Hematopoietic multipotent progenitor cell treated with erythropoietin and hydrocortisone succinate and interleukin-3 and kit ligand, for 4 days (in vitro differentiated cells): ENCODE measurements around the gene FOXP3.

Experiments used
- DNase-seq: peaks from one replicate; pipeline ENCODE4 v3.0.0-alpha.2; 2015

The FOXP3 gene

GRCh38 chrX:49273181-49273727, 8.7 kb upstream of the FOXP3 start:
- DNase-seq: peak; percentile 79

DNA sequence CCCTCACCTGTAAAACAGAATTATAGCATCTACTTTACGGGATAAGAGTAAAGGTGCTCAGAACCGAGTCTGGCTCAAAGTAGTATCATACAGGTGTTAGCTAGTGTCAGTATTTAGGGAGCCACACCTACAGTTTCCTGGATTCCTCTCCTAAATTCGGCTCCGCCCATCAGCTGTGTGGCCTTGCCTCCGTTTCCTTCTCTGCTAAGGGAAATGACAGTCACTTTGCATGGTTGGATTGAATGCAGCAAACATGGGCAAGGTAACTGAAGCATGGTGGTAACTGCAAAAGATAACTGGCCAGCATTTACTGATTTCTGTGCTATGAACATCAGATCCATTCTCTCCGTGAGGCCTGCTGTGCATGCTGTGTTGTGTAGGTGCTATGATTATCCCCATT, 7.9 kb upstream of the FOXP3 start:
- DNase-seq: no peak

- DNase-seq: no peak
These were observed 6.8 kb upstream of the FOXP3 start for GRCh38 chrX:49271341-49271740.

DNA sequence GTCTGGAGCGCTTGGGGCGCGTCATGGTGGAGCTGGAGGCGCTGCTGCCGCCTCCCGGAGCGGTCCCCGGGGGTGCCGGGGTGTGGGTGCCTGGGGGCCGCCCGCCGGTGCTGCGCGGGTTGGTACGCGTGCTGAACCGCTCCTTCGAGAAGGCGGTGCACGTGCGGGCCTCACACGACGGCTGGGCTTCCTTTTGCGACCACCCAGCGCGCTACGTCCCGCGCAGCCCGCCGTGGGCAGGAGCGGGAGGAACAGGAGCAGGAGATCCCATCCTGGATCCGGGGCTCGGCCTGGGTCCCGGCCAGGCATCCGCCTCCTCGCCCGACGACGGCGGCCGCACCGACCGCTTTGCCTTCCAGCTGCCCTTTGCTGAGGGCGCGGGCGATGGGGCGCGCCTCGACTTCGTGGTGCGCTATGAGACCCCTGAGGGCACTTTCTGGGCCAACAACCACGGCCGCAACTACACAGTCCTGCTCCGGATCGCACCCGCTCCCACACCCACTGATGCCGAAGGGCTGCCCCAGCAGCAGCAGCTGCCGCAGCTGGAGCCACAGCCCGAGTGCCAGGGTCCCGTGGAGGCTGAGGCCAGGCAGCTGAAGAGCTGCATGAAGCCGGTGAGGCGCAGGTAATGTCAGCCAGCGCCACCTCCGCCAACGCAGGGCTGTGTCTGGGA, 5.9 kb upstream of the FOXP3 start:
- no peak for DNase-seq

- DNase-seq: no peak
These were observed 5.3 kb upstream of the FOXP3 start, which contains the start of gene PPP1R3F for GRCh38 chrX:49269767-49270248. Gene PPP1R3F (plus strand): TSS chrX:49269793. CDS start chrX:49269870, 77 bp downstream.

GRCh38 chrX:49269010-49269766, 4.7 kb upstream of the FOXP3 start:
- peak; percentile 98 for DNase-seq

DNA sequence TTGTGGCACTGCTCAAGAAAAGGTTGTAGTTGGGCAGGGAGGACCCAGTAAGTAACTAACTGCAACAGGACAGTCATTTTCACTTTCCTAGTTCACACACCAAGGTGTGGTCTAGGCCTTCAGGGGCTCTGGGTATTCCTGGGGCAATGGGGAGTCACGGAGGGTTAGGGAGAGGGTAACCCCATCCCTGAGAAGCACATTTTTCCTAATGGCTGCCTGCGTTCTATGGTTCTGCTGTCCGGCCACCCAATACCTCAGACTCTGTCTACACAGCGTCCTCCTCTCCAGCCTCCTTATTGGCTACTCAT, 4.1 kb upstream of the FOXP3 start:
- no peak for DNase-seq

- DNase-seq: no peak
These were observed 2.3 kb upstream of the FOXP3 start for GRCh38 chrX:49266523-49267445.

- DNase-seq: no peak
These were observed 879 bp downstream of the FOXP3 start for GRCh38 chrX:49263631-49264030.

- no peak for DNase-seq
These were observed 1.9 kb downstream of the FOXP3 start for GRCh38 chrX:49262603-49263002.

GRCh38 chrX:49260221-49260985, 4.1 kb downstream of the FOXP3 start:
- DNase-seq: no peak

DNA sequence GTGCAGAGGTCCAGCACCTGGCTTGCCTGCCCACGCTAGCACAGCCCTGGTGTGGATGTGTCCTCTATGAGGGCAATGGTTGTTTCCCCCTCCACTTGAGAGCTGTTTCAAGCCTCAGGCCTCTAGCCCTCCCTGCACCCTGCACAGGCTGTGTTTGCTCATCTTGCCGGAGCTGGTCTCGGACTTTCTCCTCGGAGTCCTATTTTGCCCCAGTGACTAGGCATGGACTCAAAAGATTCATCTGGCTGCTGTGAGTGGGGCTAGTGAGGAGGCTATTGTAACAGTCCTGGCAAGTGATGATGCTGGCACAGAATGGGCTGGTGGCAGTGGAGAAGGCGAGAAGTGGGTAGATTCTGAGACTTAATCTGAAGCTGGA, 5.8 kb downstream of the FOXP3 start:
- no peak for DNase-seq

GRCh38 chrX:49257846-49258748, 6.4 kb downstream of the FOXP3 start:
- DNase-seq: no peak

DNA sequence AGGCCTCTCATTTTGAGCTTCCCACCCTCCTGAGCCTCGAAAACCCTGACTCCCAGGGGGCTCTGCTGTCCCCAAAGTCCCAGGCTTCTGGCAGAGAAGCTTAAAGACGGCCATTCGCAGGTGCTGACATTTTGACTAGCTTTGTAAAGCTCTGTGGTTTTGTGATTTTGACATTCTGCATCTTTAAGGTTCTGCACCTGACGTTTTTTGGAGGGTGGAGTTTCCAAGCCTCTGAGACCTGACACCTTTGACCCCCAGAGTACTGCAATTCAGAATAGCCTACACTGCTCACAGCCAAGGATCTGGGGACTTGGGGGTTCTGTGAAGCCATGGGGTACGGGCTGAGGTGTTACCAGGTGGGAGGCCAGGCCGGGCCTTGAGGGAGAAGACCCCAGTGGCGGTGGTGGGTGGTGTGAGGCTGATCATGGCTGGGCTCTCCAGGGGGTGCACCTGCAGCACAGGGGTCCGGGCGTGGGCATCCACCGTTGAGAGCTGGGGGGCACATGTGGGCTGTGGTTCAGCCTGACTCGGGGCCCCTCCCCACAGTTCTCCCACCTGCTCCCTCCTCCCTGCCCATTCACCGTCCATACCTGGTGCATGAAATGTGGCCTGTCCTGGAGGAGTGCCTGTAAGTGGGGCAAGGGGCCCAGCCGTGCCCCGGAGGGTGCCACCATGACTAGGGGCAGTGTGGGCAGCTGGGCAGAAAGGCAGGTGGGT, 7.3 kb downstream of the FOXP3 start:
- DNase-seq: no peak

DNA sequence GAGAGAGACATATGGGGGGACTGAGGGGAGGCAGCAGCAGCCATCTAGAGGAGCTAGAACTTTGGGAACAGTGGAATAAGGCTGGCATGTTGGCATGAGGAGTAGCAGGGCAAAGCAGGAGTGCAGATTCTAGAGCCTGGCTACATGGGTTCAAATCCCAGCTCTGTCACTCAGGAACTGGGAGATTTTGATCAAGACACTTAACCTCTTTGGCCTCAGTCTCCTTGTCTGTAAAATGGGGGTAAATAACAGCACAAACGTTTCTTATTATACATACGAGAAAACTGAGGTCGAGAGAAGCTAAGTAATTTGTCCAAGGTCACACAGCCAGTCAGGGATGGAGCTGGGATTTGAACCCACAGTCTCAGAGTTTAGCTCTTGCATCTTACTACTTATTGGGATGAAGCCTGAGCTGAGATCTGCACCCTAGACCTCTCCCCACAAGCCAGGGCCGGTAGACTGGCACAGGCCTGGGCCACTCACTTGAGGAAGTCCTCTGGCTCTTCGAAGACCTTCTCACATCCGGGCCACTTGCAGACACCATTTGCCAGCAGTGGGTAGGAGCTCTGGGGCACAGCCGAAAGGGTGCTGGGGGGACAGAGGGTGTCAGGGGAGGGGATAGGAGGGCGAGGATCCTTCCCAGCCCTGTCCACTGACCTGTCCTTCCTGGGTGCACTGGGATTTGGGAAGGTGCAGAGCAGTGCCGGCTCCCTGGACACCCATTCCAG, 8.1 kb downstream of the FOXP3 start:
- no peak for DNase-seq

GRCh38 chrX:49254639-49255038, 9.9 kb downstream of the FOXP3 start:
- DNase-seq: no peak

- DNase-seq: no peak
These were observed 13.2 kb downstream of the FOXP3 start for GRCh38 chrX:49251325-49251724.

GRCh38 chrX:49250578-49250977, 13.9 kb downstream of the FOXP3 start:
- DNase-seq: no peak

GRCh38 chrX:49250066-49250465, 14.4 kb downstream of the FOXP3 start:
- no peak for DNase-seq

- DNase-seq: no peak
These were observed 14.9 kb downstream of the FOXP3 start for GRCh38 chrX:49249616-49250015.
